Adrenal gland (tissue), 5 donors: ENCODE measurements around the gene ST3GAL3.

Experiments used
- POLR2A ChIP-seq, 2 donors: fragments of 450-650 bp; IDR thresholded peaks; one replicate each; pipeline ENCODE4 v1.6.1; 2017; ENCODE audit warnings: antibody characterized with exemption in 2 of 2, mild to moderate bottlenecking in 2 of 2, moderate library complexity in 1 of 2
- TF ChIP-seq, protein P1 (sequence below), 6 experiments: fragments of 450-650 bp in 4 of 6; fragments of 200-600 bp in 2 of 6; sonication (generic) in 1 of 6; IDR thresholded peaks; 1 replicate in 5 of 6; 2 replicates in 1 of 6; pipeline versions ENCODE4 v1.5.1 to v1.8.0; 2016 to 2021; ENCODE audit warnings: antibody characterized with exemption in 6 of 6, mild to moderate bottlenecking in 2 of 6, moderate library complexity in 1 of 6
- donor health status: DM: no; HTN: no; CAD: no.

DNA sequence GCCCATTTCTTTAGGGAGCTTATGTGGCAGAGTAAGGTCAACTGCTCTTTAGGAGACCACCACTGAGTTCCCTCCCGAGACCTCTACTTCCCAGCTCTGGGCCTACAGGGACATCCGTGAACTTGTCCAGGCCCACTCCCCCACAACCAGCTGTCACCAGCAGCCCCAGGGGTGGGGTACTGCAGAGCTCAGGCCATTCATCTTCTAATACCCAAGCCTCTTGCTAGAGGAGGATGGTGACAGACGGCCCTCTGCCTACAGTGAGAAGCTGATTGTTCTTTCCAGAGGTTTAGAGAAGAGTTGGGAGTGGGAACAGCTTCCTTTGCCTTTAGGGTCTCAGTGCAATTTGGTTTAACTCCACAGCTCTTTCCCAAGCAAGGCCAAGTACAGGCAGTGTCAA lies 193.1 kb downstream of the ST3GAL3 start:
- TF ChIP-seq, protein P1, sequence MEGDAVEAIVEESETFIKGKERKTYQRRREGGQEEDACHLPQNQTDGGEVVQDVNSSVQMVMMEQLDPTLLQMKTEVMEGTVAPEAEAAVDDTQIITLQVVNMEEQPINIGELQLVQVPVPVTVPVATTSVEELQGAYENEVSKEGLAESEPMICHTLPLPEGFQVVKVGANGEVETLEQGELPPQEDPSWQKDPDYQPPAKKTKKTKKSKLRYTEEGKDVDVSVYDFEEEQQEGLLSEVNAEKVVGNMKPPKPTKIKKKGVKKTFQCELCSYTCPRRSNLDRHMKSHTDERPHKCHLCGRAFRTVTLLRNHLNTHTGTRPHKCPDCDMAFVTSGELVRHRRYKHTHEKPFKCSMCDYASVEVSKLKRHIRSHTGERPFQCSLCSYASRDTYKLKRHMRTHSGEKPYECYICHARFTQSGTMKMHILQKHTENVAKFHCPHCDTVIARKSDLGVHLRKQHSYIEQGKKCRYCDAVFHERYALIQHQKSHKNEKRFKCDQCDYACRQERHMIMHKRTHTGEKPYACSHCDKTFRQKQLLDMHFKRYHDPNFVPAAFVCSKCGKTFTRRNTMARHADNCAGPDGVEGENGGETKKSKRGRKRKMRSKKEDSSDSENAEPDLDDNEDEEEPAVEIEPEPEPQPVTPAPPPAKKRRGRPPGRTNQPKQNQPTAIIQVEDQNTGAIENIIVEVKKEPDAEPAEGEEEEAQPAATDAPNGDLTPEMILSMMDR (IDR thresholded peaks at IDR 0.05) = no peak
- TF ChIP-seq POLR2A (IDR thresholded peaks at IDR 0.05) = no peak
